Activated CD4-positive, alpha-beta T cell treated with anti-CD3 and anti-CD28 coated beads for 1 hour (primary cell): ENCODE data around the gene RNF7.
A peak's percentile ranks its signal among the peaks of the same experiment; 100 is the strongest.
"Not testable (repeated sequence)": the region's sequence is repeated elsewhere in the genome, so short reads cannot be mapped to it uniquely, and the experiment has no call there.

Experiments used
- DNase-seq: peaks from one replicate; pipeline ENCODE4 v3.0.0-alpha.2; 2020

The RNF7 gene

DNA sequence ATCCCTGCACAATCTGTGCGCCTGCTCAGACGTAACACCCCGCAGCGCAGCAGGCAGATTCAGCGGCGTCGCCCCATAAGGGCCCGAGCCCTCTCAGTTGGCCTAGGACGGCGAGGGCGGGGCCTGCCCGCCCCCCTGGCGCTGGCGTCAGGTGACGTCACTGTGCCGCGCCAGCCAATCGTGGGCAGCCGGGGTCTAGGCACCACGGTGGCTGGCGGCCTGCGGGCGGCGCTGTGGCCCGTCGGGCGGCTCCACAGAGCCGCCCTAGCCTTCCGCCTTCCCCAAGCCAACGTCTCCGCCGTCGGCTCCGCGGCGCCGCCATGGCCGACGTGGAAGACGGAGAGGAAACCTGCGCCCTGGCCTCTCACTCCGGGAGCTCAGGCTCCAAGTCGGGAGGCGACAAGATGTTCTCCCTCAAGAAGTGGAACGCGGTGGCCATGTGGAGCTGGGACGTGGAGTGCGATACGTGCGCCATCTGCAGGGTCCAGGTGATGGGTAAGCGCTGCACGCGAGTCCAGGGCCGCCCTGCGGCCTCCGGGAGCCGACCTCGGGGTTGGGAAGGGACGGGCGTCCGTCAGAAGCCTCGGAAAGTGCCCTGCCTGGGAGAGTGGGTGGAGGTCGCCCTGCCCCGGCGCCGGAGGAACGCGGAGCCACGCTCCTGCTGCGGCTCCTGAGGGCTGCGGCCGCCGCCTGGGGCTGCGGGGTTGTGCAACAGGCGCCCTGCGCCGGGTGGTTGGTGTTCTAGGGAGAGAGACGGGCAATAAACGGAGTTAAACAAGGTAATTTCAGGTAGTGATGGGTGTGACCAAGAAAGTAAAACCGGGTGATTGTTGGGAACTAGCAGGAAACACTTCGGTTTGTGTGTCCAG is at the start of gene RNF7:
Gene RNF7, plus strand, starts transcription at position 277 of the 869 bp plus-strand sequence. Its CDS starts 44 bp downstream, at position 321.
- peak; percentile 97 for DNase-seq

- DNase-seq: no peak
These were observed 47.5 kb upstream of the RNF7 start for GRCh38 chr3:141690431-141691072.

DNA sequence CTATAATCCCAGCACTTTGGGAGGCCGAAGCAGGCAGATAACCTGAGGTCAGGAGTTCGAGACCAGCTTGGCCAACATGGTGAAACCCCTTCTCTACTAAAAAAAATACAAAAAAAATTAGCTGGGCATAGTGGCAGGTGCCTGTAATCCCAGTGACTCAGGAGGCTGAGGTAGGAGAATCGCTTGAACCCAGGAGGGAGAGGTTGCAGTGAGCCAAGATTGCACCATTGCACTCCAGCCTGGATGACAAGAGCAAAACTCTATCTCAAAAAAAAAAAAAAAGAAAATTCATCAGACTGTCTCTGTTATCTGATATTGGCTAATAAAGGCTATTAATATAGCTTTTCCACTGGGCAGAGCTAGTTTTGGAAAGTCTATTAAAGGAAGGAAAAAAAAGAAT is 46.6 kb upstream of the RNF7 start:
- DNase-seq: not testable (repeated sequence)

DNA sequence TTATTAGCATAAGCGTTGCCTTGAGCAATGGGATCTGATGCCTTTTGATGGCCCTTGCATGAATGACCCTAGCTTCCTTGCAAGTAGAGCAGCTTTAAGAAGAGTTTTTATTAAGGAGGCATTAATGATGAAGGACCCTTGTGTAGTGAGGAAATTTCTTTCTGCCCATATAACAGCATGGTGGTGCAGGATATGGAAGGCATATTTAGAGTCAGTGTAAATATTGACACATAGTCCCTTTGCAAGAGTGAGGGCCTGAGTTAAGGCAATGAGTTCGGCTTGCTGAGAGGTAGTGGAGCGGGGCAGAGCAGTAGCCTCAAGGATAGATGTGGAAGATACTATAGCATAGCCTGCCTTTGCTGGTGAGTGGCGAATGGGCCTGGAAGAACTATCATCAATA is 45.1 kb upstream of the RNF7 start:
- not testable (repeated sequence) for DNase-seq

DNA sequence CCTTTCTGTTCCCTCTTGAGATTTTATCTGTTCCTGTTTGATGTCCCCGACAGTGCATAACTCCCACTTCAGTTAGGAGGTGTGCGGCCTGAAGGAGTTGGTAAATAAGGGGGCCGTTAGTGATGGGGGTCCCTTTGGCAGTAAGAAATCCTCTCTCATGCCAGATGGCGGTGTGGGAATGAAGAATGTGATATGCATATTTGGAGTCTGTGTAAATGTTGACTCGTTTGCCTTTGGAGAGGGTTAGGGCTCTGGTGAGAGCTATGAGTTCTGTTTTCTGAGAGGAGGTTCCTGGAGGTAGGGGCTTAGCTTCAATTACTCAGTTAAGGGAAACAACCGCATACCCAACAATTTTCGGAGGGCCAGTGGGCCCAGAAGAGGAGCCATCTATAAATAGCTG is 38.8 kb upstream of the RNF7 start:
- DNase-seq: no peak

DNA sequence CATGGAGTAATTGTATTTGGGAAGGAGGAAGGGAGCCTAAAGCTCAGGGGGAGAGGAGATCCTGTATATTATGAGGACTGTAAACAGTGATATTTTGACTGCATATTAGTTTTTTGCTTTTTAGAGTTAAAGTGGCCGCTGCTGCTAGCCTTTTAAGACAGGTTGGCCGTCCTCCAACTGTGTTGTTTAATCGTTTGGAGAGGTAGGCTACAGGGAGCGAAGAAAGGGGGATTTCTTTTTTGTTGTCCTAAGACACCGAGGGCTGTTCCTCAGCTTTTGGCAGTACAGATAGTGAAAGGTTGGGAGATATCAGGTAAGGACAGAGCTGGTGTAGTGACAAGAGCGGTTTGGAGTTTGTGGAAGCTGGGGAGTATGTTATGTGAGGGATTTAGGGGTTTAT is 38.2 kb upstream of the RNF7 start:
- DNase-seq: no peak

DNA sequence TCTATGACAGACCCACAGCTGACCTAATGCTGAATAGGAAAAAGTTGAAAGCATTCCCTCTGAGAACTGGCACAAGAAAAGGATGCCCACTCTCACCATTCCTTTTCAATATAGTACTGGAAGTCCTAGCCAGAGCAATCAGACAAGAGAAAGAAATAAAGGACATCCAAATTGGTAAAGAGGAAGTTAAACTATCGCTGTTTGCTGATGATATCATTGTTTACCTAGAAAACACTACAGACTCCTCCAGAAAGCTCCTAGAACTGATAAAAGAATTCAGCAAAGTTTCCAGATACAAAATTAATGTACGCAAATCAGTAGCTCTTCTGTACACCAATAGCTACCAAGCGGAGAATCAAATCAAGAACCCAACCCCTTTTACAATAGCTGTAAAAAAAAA is 34.7 kb upstream of the RNF7 start:
- not testable (repeated sequence) for DNase-seq

GRCh38 chr3:141707741-141708203 is 30.3 kb upstream of the RNF7 start:
- DNase-seq: no peak

DNA sequence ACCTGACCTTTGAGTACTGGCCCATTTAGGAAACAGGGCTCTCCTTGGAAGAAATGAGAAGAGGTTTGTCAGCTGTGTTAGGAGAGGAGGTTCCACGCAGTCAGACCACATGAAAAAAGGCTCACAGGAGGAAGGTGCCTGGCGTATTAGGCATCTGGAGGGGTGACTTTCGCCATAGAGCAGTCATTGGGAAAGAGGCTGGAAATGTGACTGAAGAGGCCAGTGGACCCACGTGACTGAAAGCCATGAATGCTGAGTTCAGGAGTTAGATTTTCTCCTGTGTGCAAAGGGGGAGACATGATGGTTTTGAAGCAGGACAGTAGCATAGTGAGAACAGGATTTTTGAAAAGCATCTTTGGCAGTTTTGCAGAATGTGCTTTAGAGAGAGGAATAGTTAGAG is 29.7 kb upstream of the RNF7 start:
- no peak for DNase-seq

DNA sequence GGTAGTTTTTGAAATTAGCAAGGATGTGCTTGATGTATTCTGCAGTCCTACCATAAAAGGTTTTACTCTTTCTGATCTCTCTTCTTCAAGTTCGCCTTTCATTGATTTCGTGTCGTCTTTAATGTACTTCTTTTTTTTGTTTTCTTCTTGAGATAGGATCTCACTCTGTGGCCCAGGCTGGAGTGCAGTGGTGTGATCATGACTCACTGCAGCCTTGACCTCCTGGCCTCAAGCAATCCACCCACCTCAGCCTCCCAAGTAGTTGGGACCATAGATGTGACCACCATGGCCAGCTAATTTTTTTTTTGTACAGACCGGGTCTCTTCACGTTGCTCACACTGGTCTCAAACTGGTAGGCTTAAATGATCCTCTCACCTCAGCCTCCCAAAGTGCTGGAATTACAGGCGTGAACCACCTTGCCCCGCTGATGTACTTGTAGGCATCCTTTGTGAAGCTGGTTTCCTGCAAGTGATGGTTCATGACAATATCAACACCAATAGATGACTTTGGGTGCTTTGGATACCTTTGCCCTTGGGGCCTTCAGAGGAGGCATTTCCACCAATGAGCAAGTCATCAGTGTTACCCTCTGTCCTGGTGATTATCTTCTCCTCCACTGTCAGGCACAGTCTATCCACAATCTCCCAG is 28.9 kb upstream of the RNF7 start:
- no peak for DNase-seq

DNA sequence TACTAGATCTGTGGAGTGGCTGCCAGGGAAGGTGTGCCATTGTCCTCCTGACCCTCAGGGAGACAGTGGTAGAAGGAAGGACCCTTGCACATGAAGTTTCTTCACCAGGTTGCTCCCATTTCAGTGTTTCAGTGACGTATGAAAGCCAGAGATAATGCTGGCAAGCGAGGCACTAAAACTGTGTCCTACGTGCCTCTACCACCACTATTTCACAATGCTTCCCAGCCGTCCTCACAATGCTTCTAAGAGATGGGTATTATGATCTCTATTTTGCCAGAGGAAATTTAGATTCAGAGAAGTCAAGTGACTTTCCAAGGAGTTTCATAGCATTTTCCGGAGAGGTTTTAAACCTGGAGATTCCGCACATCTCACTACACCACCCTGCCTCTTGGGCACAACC is 28.0 kb upstream of the RNF7 start:
- no peak for DNase-seq

DNA sequence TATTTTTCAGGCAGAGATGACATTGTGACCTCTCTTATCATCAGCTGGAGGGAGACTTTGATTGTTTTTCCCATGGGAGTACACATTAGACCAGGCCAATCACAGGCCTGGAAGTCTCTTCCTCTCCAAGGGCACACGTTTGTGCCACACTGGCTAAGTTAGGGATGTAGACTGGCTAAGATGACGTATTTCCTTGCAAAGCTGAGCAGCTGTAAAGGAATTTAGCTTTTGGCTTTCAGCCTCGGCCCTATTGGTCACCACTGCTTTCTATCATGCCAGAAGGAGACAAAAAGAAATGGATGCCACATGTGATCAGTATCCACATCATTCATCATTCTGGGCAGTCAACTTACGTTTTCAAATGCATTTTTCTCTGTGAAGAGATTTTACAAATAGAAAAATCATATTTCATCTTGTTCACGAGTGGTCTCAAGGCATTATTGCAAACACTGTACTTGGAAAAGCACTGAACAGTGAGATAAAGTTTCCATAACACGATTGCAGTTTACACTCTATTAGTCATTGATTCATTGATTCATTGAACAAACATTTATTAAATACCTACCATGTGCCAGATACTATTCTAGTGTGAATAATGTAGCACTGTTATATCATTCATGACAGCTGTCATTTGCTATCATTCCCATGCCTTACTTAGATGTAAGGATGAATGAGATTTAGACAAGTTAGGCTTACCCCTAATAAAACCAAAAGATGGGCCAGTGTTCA is 27.0 kb upstream of the RNF7 start:
- DNase-seq: no peak

GRCh38 chr3:141714671-141715070 is 23.4 kb upstream of the RNF7 start:
- no peak for DNase-seq

DNA sequence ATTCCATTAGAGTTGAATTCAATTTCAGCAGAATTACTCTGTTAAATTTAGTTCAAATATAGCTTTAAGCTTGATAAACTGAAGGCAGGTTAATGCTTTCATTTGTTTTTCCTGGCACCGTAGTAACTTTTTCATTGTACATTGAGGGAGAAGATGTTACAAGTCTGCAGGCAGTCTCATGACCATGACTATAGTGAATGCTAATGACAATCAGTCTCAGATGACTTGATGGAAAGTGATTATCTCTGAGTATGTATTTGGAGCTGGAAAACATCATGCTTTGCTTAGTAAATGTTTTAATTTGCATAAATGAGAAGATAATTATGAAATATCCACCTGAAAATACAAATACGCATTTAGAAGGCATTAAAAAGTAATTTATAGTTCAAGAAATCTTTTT is 16.0 kb upstream of the RNF7 start:
- DNase-seq: no peak

DNA sequence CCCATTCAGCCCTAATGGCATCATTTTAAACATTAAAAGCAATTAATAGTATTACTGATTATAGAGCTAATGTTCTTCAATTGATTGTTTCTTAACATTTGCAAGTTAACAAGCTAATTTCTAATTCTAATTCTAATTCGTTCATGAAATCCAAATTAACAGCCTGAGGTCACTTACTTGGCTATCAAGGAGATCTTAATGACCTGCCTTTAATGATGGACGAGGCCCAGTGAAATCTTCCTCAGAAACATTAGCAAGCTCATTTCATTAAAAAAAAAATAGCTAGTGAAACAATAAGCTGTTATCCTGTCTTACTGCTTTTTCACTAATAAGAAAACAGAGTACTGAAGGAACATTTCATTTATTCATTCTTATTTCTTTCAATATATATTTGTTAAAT is 15.4 kb upstream of the RNF7 start:
- DNase-seq: no peak

DNA sequence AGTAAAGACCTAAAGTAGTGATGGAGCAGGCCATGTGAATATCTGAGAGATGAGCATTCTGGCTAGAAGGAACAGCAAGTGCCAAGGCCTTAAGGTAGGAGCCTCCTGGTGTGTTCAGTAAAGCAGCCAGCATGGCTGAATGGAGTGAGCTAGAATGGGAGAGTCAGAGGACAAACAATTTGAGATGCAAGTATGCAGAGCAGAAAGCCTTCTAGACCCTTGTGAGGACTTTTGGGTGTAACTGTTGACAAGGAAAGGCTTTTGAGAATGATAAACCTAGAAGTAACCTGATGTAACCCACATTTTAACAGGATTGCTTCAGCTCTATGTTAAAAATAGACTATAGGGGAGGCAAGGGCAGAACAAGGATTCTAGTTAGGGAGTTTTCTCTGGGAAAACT is 14.8 kb upstream of the RNF7 start:
- no peak for DNase-seq

DNA sequence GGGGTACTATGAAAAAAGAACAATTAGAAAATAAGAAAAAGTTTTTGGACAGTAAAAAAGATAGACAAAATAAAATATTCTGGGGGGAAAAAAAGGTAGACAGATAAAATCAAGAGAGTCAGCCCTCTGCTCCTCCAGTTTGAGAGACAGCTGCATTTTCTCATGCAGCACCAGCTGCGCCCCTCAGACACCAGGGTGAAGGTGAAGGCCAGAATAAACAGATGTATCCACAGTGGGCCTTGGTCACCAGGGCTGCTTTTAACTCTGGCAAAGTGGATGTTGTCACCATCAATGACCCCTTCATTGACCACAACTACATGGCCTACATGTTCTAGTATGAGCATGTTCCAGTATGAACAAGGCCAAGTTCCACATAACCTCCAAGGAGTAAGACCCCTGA is 13.9 kb upstream of the RNF7 start:
- DNase-seq: no peak

DNA sequence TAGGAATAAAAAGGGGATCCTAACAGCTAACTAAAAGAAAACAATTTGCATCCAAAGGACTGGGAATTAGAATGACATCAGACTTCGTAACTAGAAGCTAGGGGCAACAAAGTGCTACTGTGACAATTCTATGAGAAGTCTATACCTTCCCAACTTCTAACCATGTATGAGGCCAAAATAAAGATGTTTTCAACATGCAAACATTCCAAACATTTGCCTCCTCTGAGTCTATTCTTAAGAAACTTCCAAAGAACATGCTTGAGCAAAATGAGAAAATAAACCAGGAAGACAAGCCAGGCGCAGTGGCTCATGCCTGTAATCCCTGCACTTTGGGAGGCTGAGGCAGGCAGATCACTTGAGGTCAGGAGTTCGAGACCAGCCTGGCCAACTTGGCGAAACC is 13.1 kb upstream of the RNF7 start:
- DNase-seq: no peak

- DNase-seq: no peak
These were observed 11.6 kb upstream of the RNF7 start for GRCh38 chr3:141726483-141726882.

- no peak for DNase-seq
These were observed 9.7 kb upstream of the RNF7 start for GRCh38 chr3:141728355-141728892.

- no peak for DNase-seq
These were observed 8.9 kb upstream of the RNF7 start for GRCh38 chr3:141729240-141729639.

DNA sequence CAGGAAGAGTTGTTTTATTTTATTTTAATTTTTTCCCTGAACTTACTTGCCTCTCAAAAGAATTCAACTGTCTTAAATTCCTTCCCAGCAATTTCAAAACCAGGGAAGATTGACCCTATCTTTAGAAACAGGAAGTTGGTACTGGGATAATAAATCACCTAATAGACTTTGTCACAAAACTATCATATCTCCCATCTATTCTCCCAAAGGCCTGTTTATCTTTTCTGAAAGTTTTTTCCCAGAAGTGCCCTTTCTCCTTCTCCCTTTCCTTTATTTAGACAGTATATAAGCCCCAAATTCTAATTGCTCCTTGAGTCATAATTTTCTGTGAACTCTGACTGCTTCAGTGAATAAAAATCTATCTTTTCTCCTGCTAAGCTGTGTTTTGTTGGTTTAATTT is 2.9 kb upstream of the RNF7 start:
- DNase-seq: no peak
